Hindlimb muscle (tissue), 1 donor: ENCODE data around the gene CDHR4. TPM values are rescaled to one million over a fixed set of nuclear protein-coding genes. Genes with fewer than 3 reads are reported as not detected.

Source experiments
- polyA plus RNA-seq: library from polyadenylated mRNA; unstranded; fragments of 120-200 nt; gene quantifications from one replicate; pipeline ENCODE4 v1.2.1, GENCODE V29; 2013; ENCODE audit not compliant: insufficient read length

CDHR4 gene
- polyA plus RNA-seq, 1 donor, result not detected

Other genes with a start within 250 kb of the CDHR4 start
- gene BSN, start 245.4 kb downstream of the CDHR4 start, polyA plus RNA-seq, result 1.4 TPM
- 66.4 TPM for gene APEH, start 125.5 kb downstream of the CDHR4 start, polyA plus RNA-seq
- gene MST1, start 110.4 kb downstream of the CDHR4 start, polyA plus RNA-seq, result 16.7 TPM
- 56.9 TPM for gene RNF123, start 110.3 kb downstream of the CDHR4 start, polyA plus RNA-seq
- gene AMIGO3, start 80.2 kb downstream of the CDHR4 start, polyA plus RNA-seq, result 4.8 TPM
- gene GMPPB, start 75.9 kb downstream of the CDHR4 start, polyA plus RNA-seq, result 10.9 TPM
- gene IP6K1, start 13.3 kb downstream of the CDHR4 start, polyA plus RNA-seq, result 22.7 TPM
- gene INKA1, start 3.4 kb upstream of the CDHR4 start, polyA plus RNA-seq, result 7.4 TPM
- 20.5 TPM for gene UBA7, start 14.1 kb upstream of the CDHR4 start, polyA plus RNA-seq
- 4.8 TPM for gene TRAIP, start 56.7 kb upstream of the CDHR4 start, polyA plus RNA-seq
- 0.09 TPM for gene CAMKV, start 70.0 kb upstream of the CDHR4 start, polyA plus RNA-seq
- 4.4 TPM for gene MST1R, start 104.0 kb upstream of the CDHR4 start, polyA plus RNA-seq
- gene MON1A, start 129.9 kb upstream of the CDHR4 start, polyA plus RNA-seq, result 9.7 TPM
- 74.8 TPM for gene RBM6, start 140.3 kb upstream of the CDHR4 start, polyA plus RNA-seq